ENCODE measurements around the gene PODNL1. TPM values are rescaled to one million over a fixed set of nuclear protein-coding genes. Genes with fewer than 3 reads are reported as not detected.
A peak's percentile ranks its signal among the peaks of the same experiment; 100 is the strongest.

PODNL1 gene
- total RNA-seq, 1 experiment from 2014 or later = not detected

DNA sequence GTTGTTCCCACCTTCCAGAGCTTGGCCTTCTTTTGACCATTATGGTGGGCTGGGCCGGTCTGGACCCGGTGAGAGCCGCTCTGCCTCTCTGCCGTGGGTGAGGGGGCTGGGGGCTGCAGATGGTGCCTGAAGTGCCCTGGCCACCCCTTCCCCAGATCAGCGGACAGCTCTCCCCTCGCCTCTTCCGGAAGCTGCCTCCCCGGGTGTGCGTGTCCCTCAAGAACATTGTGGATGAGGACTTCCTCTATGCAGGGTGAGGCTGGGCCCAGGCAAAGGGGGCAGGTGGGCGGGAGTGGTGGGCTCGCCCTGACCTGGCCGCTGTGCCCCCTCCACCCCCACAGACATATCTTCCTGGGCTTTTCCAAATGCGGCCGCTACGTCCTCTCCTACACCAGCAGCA, 16.0 kb upstream of the PODNL1 start:
- 0 out of 2 replicates have a peak, but pooled peaks cover 6% of the 10 kb centered on the region for H3K4me1 ChIP-seq
- TF ChIP-seq, protein P1, sequence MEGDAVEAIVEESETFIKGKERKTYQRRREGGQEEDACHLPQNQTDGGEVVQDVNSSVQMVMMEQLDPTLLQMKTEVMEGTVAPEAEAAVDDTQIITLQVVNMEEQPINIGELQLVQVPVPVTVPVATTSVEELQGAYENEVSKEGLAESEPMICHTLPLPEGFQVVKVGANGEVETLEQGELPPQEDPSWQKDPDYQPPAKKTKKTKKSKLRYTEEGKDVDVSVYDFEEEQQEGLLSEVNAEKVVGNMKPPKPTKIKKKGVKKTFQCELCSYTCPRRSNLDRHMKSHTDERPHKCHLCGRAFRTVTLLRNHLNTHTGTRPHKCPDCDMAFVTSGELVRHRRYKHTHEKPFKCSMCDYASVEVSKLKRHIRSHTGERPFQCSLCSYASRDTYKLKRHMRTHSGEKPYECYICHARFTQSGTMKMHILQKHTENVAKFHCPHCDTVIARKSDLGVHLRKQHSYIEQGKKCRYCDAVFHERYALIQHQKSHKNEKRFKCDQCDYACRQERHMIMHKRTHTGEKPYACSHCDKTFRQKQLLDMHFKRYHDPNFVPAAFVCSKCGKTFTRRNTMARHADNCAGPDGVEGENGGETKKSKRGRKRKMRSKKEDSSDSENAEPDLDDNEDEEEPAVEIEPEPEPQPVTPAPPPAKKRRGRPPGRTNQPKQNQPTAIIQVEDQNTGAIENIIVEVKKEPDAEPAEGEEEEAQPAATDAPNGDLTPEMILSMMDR (IDR thresholded peaks at IDR 0.05; ENCODE audit: insufficient read depth in 1 of 2, low read depth in 1 of 2, low read length in 1 of 2, severe bottlenecking in 1 of 2, unreplicated experiment in 1 of 2) = no peak
- peaks cover 2% of the 10 kb centered on the region for H3K36me3 ChIP-seq (ENCODE audit: control insufficient read depth, insufficient read depth, low read length)
- ChIA-PET CTCF (no interaction called here), POLR2A (no interaction called here)
- no TSS peak for BruUV-seq (replicated peaks)
- intact Hi-C loops (cut with micrococcal nuclease; ENCODE audit: unreplicated experiment) = no loop called here
- H3K4me3 ChIP-seq (ENCODE audit: low read depth, low read length) = no peak overlapping the region
- H3K4me1 Mint-ChIP-seq (ENCODE audit: low read depth, unreplicated experiment) = no peaks in the 10 kb centered on the region
- peaks cover 24% of the 10 kb centered on the region for H3K36me3 Mint-ChIP-seq (ENCODE audit: insufficient read depth, unreplicated experiment)
- peak overlapping the region; percentile 33 for H3K4me3 Mint-ChIP-seq (ENCODE audit: unreplicated experiment)
- no peaks in the 10 kb centered on the region for H3K27me3 ChIP-seq (replicated peaks; ENCODE audit: control insufficient read depth, insufficient read depth, low read length)
- no peak for DNase-seq
- H3K27ac Mint-ChIP-seq (ENCODE audit: unreplicated experiment) = no peak overlapping the region
- no peaks in the 10 kb centered on the region for H3K9me3 ChIP-seq
- H3K9me3 Mint-ChIP-seq (ENCODE audit: unreplicated experiment) = no peaks in the 10 kb centered on the region
- no peaks in the 10 kb centered on the region for H3K27me3 Mint-ChIP-seq (ENCODE audit: insufficient read depth, unreplicated experiment)

DNA sequence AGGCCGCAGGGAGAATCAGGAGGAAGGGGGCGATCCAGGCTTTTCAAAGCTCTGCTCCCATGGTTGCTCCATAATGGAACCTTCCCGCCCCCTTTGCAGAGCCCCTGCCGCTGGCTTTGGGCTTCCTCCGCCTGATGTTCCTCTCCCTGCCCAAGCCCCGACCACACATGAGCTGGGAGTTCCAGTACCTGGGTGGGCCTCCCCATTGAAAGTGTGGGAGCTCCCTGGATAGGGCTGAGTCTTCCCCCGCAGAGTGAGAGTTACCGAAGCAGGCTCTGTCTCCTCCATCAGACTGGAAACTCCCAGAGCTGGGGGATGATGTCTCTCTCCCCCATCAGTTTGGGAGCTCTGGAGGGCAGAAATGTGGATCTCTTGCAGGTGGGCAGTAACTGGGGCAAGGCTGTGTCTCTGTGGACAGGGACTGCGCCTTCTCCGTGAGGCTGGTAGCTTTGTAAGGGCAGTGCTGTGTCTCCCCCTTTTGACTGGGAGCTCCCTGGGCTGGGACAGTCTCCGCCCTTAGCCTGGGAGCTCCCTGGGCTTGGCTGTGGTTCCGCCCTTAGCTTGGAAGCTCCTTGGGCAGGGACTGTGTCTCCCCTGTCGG, 14.8 kb upstream of the PODNL1 start:
- ChIA-PET POLR2A (interaction anchor here (1.0 kb wide), 1 partner anchor 53 kb away, joined by 5 read pairs; the partner anchor contains the start of gene RFX1), CTCF (interaction anchor here (0.8 to 1.5 kb wide), 2 partner anchors 119 to 121 kb away, joined by 3 read pairs; partner anchors contain the start of gene MISP3)
- Histone ChIP-seq H3K36me3 (ENCODE audit: control insufficient read depth, insufficient read depth, low read length) (peaks cover 2% of the 10 kb centered on the region), H3K9me3 (no peaks in the 10 kb centered on the region), H3K4me3 (ENCODE audit: low read depth, low read length) (peak overlapping the region; percentile 90), H3K4me1 (0 out of 2 replicates have a peak, but pooled peaks cover 6% of the 10 kb centered on the region), H3K27me3 (replicated peaks; ENCODE audit: control insufficient read depth, insufficient read depth, low read length) (no peaks in the 10 kb centered on the region)
- intact Hi-C loops (cut with micrococcal nuclease; ENCODE audit: unreplicated experiment) = loop anchor here (1.0 to 2.0 kb wide), 3 partner anchors 25 to 72 kb away; no protein-coding TSS in a partner anchor
- no peaks in the 10 kb centered on the region for H3K9me3 Mint-ChIP-seq (ENCODE audit: unreplicated experiment)
- BruUV-seq (replicated peaks) = no TSS peak
- peaks cover 21% of the 10 kb centered on the region for H3K36me3 Mint-ChIP-seq (ENCODE audit: insufficient read depth, unreplicated experiment)
- H3K4me3 Mint-ChIP-seq (ENCODE audit: unreplicated experiment) = peak overlapping the region; percentile 71
- no peaks in the 10 kb centered on the region for H3K27me3 Mint-ChIP-seq (ENCODE audit: insufficient read depth, unreplicated experiment)
- TF ChIP-seq, protein P1 (IDR thresholded peaks at IDR 0.05; ENCODE audit: insufficient read depth in 1 of 2, low read depth in 1 of 2, low read length in 1 of 2, severe bottlenecking in 1 of 2, unreplicated experiment in 1 of 2) = no peak
- H3K4me1 Mint-ChIP-seq (ENCODE audit: low read depth, unreplicated experiment) = no peaks in the 10 kb centered on the region
- H3K27ac Mint-ChIP-seq (ENCODE audit: unreplicated experiment) = peak overlapping the region; percentile 42
- DNase-seq = no peak

DNA sequence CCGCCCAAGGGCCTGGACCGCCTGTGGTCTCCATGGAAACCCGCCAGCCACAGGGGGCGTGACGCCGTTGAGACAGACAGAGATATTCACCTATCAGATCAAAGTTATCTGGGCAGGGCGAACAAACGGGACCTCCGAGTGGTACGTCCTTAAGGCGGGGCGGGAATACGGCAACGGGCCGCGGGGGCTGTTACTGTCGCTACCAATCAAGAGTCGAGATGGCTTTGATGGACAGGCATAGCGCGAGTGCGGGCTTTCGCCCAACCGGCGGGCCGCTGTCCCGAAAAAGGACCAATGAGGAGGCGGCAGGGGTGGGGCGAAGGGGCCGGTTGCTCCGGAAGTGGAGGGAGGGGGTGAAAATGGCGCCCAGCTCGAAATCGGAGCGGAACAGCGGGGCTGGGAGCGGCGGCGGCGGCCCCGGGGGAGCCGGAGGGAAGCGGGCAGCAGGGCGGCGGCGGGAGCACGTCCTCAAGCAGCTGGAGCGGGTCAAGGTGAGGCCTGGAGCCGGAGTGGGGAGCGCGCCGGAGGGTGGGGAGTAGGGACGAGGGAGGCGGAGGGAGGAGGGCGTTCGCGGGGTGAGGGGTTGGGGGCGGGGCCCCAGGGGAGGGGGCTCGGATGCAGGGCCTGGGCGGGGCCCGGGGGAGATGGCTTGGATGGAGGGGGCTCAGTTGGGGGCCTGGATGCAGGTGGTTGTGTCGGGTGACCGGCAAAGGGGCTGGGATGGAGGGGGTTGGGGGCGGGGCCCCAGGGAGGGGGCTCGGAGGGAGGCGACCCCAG, 14.1 kb upstream of the PODNL1 start, which contains the start of gene DCAF15:
TSS of gene DCAF15 (plus strand) at position 356 of the 777 bp plus-strand sequence. CDS start at position 360, 4 bp downstream.
- CTCF ChIA-PET = interaction anchor here (0.6 to 1.5 kb wide), 2 partner anchors 120 to 186 kb away, joined by 3 to 4 read pairs; partner anchors contain the start of gene MISP3
- Mint-ChIP-seq H3K27me3 (ENCODE audit: insufficient read depth, unreplicated experiment) (no peaks in the 10 kb centered on the region), H3K27ac (ENCODE audit: unreplicated experiment) (peak within 1 kb of the TSS; percentile 81), H3K9me3 (ENCODE audit: unreplicated experiment) (no peaks in the 10 kb centered on the region), H3K4me3 (ENCODE audit: unreplicated experiment) (peak within 1 kb of the TSS; percentile 71), H3K4me1 (ENCODE audit: low read depth, unreplicated experiment) (no peaks in the 10 kb centered on the region), H3K36me3 (ENCODE audit: insufficient read depth, unreplicated experiment) (peaks cover 19% of the 10 kb centered on the region)
- Histone ChIP-seq H3K9me3 (no peaks in the 10 kb centered on the region), H3K36me3 (ENCODE audit: control insufficient read depth, insufficient read depth, low read length) (peaks cover 2% of the 10 kb centered on the region), H3K27me3 (replicated peaks; ENCODE audit: control insufficient read depth, insufficient read depth, low read length) (no peaks in the 10 kb centered on the region), H3K4me3 (ENCODE audit: low read depth, low read length) (peak within 1 kb of the TSS; percentile 90), H3K4me1 (0 out of 2 replicates have a peak, but pooled peaks cover 6% of the 10 kb centered on the region)
- TF ChIP-seq, protein P1 (IDR thresholded peaks at IDR 0.05; ENCODE audit: insufficient read depth in 1 of 2, low read depth in 1 of 2, low read length in 1 of 2, severe bottlenecking in 1 of 2, unreplicated experiment in 1 of 2) = no peak
- no TSS peak for BruUV-seq (replicated peaks)
- POLR2A ChIA-PET = interaction anchor here (0.8 kb wide), 1 partner anchor 9 kb away, joined by 17 read pairs; no protein-coding TSS in a partner anchor
- intact Hi-C loops (cut with micrococcal nuclease; ENCODE audit: unreplicated experiment) = loop anchor here (1.0 to 2.0 kb wide), 3 partner anchors 26 to 72 kb away; no protein-coding TSS in a partner anchor
- DNase-seq = peak; percentile 99

Data from Caco-2 (cell line).